HUES64 (cell line): ENCODE measurements around the gene CROCC.

Experiments
- H3K27ac ChIP-seq: 2 replicates; pipeline ENCODE4 v1.7.0; 2013; ENCODE audit warnings: low read depth, low read length, inconsistent platforms
- H3K27me3 ChIP-seq: 2 replicates; pipeline ENCODE4 v1.6.1; 2013; ENCODE audit warnings: mild to moderate bottlenecking, low read length; ENCODE audit not compliant: insufficient read depth
- H3K36me3 ChIP-seq: 2 replicates; pipeline ENCODE4 v1.6.1; 2013; ENCODE audit warnings: mild to moderate bottlenecking, low read length; ENCODE audit not compliant: insufficient read depth
- H3K4me1 ChIP-seq: 2 replicates; pipeline ENCODE4 v1.6.1; 2013; ENCODE audit warnings: mild to moderate bottlenecking, low read length, moderate library complexity; ENCODE audit not compliant: insufficient read depth
- H3K4me3 ChIP-seq: 2 replicates; pipeline ENCODE4 v1.5.1; 2013; ENCODE audit warnings: mild to moderate bottlenecking, low read length, moderate library complexity
- H3K9ac ChIP-seq: 2 replicates; pipeline ENCODE4 v1.6.1; 2013; ENCODE audit warnings: mild to moderate bottlenecking, low read depth, low read length
- H3K9me3 ChIP-seq: 2 replicates; pipeline ENCODE4 v1.6.1; 2013; ENCODE audit warnings: low read depth, low read length; ENCODE audit not compliant: insufficient read depth
- WGBS: fragments of 150-250, 120-280 bp; methylation state at CpG from one replicate; pipeline ENCODE4 v1.1.7; 2013; ENCODE audit warnings: missing lambda C conversion rate; 5-methylcytosine and 5-hydroxymethylcytosine counted together

The CROCC gene

GRCh38 chr1:16982902-16983301, 61.2 kb downstream of the CROCC start:
- no peak overlapping the region for H3K4me3 ChIP-seq
- H3K27me3 ChIP-seq: no peaks in the 10 kb centered on the region
- H3K9ac ChIP-seq: no peak overlapping the region
- no peaks in the 10 kb centered on the region for H3K9me3 ChIP-seq
- H3K36me3 ChIP-seq: peaks cover 9% of the 10 kb centered on the region
- H3K27ac ChIP-seq: no peak overlapping the region
- WGBS: 79% methylated on average over 11 of the region's 11 CpGs
- peaks cover 10% of the 10 kb centered on the region; the same call in 1 of the 2 replicates for H3K4me1 ChIP-seq

- H3K9me3 ChIP-seq: no peaks in the 10 kb centered on the region
- H3K4me3 ChIP-seq: no peak overlapping the region
- no peaks in the 10 kb centered on the region for H3K27me3 ChIP-seq
- peaks cover 7% of the 10 kb centered on the region; the same call in 1 of the 2 replicates for H3K4me1 ChIP-seq
- 82% methylated on average over 2 of the region's 4 CpGs for WGBS
- H3K27ac ChIP-seq: no peak overlapping the region
- H3K36me3 ChIP-seq: peaks cover 12% of the 10 kb centered on the region
- no peak overlapping the region for H3K9ac ChIP-seq
Observed at GRCh38 chr1:16983649-16984048, 61.9 kb downstream of the CROCC start.

GRCh38 chr1:16984717-16985116, 63.0 kb downstream of the CROCC start:
- H3K27ac ChIP-seq: no peak overlapping the region
- no peaks in the 10 kb centered on the region for H3K4me1 ChIP-seq
- no peaks in the 10 kb centered on the region for H3K27me3 ChIP-seq
- no peak overlapping the region for H3K9ac ChIP-seq
- H3K9me3 ChIP-seq: no peaks in the 10 kb centered on the region
- peaks cover 15% of the 10 kb centered on the region for H3K36me3 ChIP-seq
- 75% methylated on average over 7 of the region's 7 CpGs for WGBS
- H3K4me3 ChIP-seq: no peak overlapping the region

GRCh38 chr1:16986113-16986512, 64.4 kb downstream of the CROCC start:
- Histone ChIP-seq H3K27ac (no peak overlapping the region), H3K9ac (no peak overlapping the region), H3K9me3 (no peaks in the 10 kb centered on the region), H3K27me3 (no peaks in the 10 kb centered on the region), H3K4me3 (no peak overlapping the region), H3K36me3 (peaks cover 17% of the 10 kb centered on the region), H3K4me1 (no peaks in the 10 kb centered on the region)
- 89% methylated on average over 19 of the region's 19 CpGs for WGBS

- H3K9me3 ChIP-seq: no peaks in the 10 kb centered on the region
- H3K4me1 ChIP-seq: no peaks in the 10 kb centered on the region
- H3K27me3 ChIP-seq: no peaks in the 10 kb centered on the region
- H3K27ac ChIP-seq: no peak overlapping the region
- no peak overlapping the region for H3K9ac ChIP-seq
- H3K4me3 ChIP-seq: no peak overlapping the region
- 88% methylated on average over 23 of the region's 23 CpGs for WGBS
- H3K36me3 ChIP-seq: peaks cover 17% of the 10 kb centered on the region
Observed at GRCh38 chr1:16986560-16986959, 64.8 kb downstream of the CROCC start.

GRCh38 chr1:16986962-16987361, 65.2 kb downstream of the CROCC start:
- no peak overlapping the region for H3K9ac ChIP-seq
- H3K9me3 ChIP-seq: no peaks in the 10 kb centered on the region
- H3K4me3 ChIP-seq: no peak overlapping the region
- no peaks in the 10 kb centered on the region for H3K27me3 ChIP-seq
- peaks cover 17% of the 10 kb centered on the region for H3K36me3 ChIP-seq
- 42% methylated on average over 16 of the region's 16 CpGs for WGBS
- H3K4me1 ChIP-seq: no peaks in the 10 kb centered on the region
- no peak overlapping the region for H3K27ac ChIP-seq

- Histone ChIP-seq H3K9me3 (no peaks in the 10 kb centered on the region), H3K9ac (no peak overlapping the region), H3K4me3 (no peak overlapping the region), H3K36me3 (peaks cover 17% of the 10 kb centered on the region), H3K4me1 (no peaks in the 10 kb centered on the region), H3K27me3 (no peaks in the 10 kb centered on the region), H3K27ac (no peak overlapping the region)
- 89% methylated on average over 12 of the region's 13 CpGs for WGBS
Observed at GRCh38 chr1:16988210-16988609, 66.5 kb downstream of the CROCC start.

GRCh38 chr1:16989676-16990391, 68.1 kb downstream of the CROCC start:
- Histone ChIP-seq H3K36me3 (peaks cover 17% of the 10 kb centered on the region), H3K9ac (no peak overlapping the region), H3K27ac (no peak overlapping the region), H3K27me3 (no peaks in the 10 kb centered on the region), H3K4me3 (no peak overlapping the region), H3K4me1 (no peaks in the 10 kb centered on the region), H3K9me3 (no peaks in the 10 kb centered on the region)
- WGBS: 94% methylated on average over 22 of the region's 22 CpGs

GRCh38 chr1:16991571-16991970, 69.8 kb downstream of the CROCC start:
- no peaks in the 10 kb centered on the region for H3K9me3 ChIP-seq
- no peaks in the 10 kb centered on the region for H3K27me3 ChIP-seq
- WGBS: 96% methylated on average over 12 of the region's 12 CpGs
- H3K4me3 ChIP-seq: no peak overlapping the region
- H3K27ac ChIP-seq: no peak overlapping the region
- no peaks in the 10 kb centered on the region for H3K4me1 ChIP-seq
- peaks cover 13% of the 10 kb centered on the region for H3K36me3 ChIP-seq
- H3K9ac ChIP-seq: no peak overlapping the region

GRCh38 chr1:16992102-16992501, 70.4 kb downstream of the CROCC start:
- no peak overlapping the region for H3K9ac ChIP-seq
- WGBS: 96% methylated on average over 12 of the region's 12 CpGs
- peaks cover 16% of the 10 kb centered on the region for H3K36me3 ChIP-seq
- no peak overlapping the region for H3K4me3 ChIP-seq
- no peaks in the 10 kb centered on the region for H3K4me1 ChIP-seq
- no peaks in the 10 kb centered on the region for H3K27me3 ChIP-seq
- H3K9me3 ChIP-seq: no peaks in the 10 kb centered on the region
- no peak overlapping the region for H3K27ac ChIP-seq

- H3K36me3 ChIP-seq: peaks cover 13% of the 10 kb centered on the region
- no peaks in the 10 kb centered on the region for H3K27me3 ChIP-seq
- no peak overlapping the region for H3K27ac ChIP-seq
- WGBS: 91% methylated on average over 9 of the region's 9 CpGs
- H3K9me3 ChIP-seq: no peaks in the 10 kb centered on the region
- H3K9ac ChIP-seq: no peak overlapping the region
- H3K4me1 ChIP-seq: no peaks in the 10 kb centered on the region
- no peak overlapping the region for H3K4me3 ChIP-seq
Observed at GRCh38 chr1:16992675-16993074, 70.9 kb downstream of the CROCC start.
